ENCODE data around the gene MRPL36.

MRPL36 gene

DNA sequence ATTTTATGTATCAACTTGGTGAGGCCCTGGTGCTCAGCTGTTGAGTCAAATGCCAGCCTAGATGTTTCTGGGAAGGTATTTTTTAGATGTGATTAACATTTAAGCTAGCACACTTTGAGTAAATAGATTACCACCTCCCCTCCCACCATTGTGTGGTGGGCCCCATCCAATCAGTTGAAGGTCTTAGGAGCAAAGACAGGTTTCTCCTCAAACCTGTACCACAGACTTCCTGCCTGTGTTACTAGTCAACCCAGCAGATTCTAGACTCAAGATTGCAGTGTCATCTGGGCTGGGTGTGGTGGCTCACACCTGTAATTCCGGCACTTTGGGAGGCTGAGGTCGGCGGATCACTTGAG lies 33.8 kb downstream of the MRPL36 start:
- DNase-seq = no peak

DNA sequence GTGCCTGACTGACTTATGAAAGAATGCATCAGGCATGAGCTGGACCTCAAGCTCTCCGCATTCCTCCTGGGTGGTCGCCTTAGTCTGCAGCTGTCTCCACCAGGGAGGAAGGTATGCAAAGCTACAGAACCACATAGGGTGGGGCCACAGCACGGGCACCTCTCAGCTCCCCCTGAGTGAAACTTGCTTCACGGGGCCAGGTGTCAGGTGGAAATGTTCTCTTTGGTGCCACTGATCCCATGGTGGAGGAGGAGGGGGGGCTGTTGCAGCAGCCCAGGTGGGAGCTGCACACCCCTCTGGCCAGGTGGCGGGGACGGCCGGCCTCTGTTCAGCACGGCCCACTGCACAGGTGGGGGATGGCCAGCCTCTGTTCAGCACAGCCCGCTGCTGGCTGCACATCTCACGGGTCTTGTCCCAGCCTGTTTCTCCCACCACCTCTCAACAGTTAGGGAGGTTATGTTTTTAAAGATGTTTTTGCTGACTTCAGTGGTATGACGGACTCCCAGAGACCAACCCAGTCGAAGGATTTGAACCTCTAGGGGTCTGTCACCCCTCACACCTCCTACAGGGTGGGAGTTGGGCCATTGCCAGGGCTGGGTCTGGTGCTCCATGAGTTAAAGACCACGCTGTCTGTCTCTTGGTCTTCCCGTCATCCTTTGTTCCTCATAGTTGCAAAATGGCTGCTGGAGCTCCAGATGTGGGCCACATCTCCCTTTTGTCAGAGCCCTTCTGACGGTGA lies 34.3 kb downstream of the MRPL36 start:
- DNase-seq = no peak

DNA sequence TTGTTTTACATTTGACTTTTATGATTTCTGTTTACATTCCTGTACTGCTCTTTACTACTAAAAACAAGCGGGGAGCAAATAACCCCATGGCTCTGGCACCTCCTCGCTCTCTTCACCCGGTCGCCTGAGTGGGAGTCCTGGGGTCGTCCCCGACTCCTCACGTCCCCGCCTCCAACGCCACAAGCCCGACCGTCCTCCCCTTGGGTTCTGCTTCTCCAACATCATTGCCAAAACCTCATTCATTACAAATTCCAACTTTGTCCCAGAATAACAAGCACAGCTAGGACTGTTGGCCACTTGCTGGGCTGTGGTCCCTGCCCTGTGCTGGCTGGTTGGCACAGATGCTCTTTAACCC lies 35.1 kb downstream of the MRPL36 start:
- DNase-seq = no peak

DNA sequence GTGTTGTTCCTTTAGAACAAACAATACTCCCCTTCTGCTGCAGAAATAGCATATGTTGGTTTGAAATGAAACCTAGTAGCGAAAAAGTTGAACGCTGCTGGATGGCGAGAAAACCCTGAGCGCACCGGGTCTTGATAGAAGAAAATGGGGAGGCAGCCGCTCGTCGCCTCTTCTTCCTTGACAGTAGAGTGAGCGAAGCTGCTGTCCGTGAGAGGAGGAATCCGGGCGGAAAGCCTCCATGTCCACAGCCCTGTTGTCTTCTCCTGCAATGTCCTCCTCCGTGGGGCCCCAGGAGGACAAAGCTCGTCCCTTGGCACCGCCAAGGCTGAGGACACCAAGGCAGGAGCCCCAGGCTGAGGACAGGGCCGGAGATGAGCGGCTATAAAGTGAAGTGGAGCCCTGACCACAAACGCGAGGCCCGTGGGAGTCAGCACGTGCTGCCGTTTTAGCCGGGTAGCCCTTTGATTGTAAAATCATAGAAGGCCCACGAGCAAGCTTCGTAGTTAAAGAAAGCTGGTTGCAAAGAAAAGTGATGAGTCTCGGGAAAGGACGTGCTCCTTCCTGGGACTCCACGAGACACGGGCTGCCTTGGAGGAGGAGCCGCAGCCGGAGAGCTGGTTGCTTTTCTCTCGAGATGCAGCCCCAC lies 35.6 kb downstream of the MRPL36 start:
- DNase-seq = no peak

DNA sequence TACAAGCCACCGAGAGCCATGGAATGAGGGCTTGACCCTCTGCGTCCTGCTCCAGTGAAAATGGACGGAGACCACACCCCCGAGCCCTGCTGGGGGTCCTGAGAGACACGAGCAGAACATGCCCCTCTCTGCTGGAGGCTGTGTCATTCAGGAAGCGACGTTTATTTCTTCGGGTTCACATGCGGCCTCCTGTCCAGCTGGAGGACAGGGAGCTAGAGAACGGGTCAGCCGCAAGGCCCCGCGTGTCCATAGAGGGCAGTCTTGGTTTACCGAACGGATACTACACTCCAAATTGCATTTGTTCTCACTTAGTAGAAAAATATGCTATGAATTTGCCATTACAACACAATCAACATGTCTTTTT lies 36.1 kb downstream of the MRPL36 start:
- peak in 2 of 56 donors; percentile 15 to 22 for DNase-seq

DNA sequence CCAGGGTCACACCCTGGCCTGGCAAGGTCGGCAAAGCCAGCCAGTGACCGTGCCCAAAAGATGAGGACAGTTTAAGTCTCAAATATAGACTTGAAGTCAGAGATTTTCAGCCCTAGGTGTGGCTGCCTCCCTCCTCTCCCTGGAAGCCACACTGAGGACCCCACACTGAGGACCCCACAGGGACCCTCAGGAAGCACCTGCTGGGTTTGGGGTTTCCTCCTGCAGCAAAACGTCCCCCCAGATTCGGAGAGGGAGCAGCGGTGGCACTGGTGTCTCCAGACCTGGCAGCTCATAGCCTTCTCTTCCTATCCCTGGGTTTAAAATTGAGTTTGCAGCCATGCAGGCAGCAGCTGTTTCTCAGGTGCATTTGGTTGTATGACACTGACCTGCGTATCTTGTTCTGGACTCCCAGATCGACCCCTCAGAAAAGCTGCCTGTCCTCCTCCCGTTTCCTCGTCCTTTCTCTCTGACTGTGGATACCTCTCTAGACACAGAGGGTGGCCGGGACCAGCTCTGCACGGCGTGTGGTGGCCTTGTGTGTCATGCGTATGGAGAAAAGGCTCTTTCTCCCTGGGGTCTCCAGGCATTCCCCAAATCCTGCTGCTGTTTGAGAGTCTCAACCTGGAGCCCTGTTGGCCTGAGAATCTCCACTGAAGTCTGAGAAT lies 36.6 kb downstream of the MRPL36 start:
- no peak for DNase-seq

DNA sequence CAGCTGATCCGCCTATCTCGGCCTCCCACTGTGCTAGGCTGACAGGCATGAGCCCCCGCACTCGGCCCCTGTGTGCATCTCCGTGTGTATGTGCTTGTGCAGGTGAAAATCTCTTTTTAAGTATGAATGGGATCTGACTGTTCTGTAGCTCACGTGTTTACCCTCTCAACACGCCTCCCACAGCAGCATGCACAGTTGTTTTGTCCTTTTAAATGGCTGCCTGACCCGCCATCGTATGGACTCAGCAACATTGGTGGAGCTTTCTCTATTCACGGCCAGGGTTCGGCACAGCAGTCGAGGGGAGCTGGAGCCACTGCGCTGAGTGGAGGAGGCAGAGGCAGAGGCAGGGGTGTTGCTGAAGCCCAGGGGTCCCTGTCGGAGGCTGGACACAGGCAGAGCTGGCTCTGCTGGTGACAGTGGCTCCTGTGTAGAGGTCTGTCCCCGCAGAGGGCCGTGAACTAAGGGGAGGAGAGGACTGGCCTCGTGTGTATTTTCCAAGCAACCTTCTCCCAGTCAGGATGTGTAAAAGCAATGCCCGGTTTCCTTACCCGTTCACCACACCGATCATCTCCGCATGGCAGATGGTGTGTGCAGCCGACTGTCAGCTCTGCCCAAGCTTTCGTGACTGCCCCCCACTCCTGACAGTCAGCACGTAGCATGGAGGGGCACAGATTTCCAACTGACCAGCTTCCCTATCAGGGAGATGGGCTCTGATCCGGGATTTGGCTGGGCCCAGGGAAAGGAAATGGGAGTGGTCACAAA lies 37.3 kb downstream of the MRPL36 start:
- DNase-seq = no peak

DNA sequence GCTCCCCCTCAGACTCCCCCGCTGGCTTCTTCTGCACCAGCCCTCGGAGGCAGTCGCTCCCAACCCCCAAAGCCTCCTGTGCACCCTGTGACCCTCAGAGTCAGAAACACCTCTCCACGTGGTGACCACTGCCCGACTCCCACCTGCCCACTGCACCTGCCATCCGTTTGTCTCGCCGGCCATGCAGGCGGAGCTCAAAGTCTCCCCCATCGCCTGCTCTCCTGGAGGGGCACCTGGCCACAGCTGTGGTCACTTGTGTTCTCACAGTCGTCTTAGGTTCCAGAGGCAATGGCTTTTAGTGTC lies 38.2 kb downstream of the MRPL36 start:
- no peak for DNase-seq

DNA sequence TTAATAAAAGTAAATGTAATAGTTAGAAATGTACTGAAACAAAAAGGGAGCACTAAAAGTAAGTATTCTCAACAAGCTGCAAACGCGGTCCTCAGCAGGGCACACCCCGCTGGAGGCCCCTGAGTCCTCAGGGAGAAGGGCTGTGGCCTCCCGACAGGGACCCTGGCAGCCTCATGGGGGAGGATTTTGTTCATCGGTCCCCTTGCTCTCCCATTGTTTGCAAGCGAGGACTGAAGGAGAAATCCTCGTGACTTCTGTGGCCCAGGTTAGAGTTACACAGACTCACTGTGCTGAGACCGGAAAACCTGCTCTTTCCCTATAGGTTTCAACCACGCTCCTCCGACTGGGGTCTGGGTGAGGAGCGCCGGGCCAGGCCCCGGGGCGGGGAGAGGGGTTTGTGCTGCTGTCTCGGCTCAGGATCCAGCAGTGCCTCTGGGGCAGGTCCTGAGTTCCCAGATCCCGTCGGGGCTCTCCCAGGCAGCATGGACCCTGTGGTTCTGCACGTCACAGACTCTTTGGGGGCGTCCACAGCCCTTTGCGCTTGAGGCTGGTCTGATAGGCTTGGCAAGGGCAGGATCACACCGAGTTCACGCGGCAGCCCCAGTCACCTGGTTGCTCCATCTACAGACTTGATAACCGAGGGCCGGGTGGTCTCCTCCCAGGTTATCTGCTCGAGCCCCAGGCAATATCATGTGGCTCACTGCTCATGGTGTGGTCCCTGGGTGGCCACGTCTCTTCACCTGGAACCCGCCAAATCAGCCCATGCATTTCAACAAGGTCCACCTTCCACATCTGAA lies 38.8 kb downstream of the MRPL36 start:
- no peak for DNase-seq

DNA sequence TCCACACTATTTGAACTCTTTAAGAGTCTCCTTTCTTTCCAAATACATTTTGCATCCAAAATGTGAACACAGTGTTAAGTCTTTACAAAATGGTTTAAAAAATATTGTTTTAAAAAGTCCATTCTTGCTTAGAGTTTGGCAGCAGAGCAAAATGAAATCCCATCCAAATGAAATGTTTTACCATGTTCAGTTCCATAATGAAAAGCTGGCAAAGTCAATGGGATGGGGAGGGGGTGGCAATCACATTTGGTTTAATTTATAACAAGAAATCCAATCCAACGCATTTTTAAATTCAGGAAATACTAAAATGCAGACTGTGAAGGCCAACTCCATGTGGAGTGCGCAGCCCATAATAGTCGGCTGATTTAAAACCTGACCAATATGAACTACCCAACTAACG lies 39.4 kb downstream of the MRPL36 start:
- DNase-seq = no peak

DNA sequence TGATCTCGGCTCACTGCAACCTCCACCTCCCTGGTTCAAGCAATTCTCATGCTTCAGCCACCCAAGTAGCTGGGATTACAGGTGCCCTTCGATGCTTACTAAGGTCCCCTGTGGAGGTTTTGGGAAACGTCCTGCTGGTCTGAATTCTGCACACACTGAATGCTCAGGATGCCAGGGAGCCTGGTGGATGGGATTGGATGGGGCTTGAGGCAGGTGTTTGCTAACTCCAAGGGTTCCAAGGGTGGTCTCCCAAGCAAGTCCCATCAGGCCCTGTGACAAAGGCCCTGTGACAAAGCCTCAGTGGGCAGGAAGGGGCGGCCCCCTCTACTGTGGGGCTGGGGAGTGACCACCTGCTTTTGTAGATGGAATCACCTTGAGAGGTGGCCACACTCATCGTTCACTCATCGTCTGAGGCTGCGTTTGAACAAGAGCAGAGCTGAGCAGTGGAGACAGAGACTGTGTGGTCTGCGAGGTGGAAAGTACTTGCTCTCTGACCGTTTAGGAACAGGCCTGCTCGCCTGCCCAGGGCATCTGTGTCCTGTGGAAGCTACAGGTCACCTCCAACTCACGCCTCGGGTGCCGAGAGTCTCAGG lies 40.2 kb downstream of the MRPL36 start:
- DNase-seq = no peak

DNA sequence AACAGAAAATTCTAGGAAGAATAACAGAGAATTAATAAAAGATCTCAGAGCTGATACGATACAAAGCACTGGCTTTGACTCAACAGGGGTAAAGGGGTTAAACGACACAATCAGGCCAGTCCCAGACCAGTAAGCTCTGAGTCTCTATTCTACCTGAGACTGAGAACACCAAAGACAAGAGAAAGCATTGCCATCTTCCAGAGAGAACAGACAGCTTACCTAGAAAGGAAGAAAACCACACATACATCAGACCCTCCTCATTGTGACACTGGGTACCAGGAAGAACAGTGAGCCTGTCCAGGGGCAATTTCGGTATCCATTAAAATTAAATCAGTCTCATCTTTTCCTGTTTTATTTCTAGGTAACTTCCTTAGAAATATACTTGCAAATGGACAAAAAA lies 41.1 kb downstream of the MRPL36 start:
- DNase-seq = no peak

DNA sequence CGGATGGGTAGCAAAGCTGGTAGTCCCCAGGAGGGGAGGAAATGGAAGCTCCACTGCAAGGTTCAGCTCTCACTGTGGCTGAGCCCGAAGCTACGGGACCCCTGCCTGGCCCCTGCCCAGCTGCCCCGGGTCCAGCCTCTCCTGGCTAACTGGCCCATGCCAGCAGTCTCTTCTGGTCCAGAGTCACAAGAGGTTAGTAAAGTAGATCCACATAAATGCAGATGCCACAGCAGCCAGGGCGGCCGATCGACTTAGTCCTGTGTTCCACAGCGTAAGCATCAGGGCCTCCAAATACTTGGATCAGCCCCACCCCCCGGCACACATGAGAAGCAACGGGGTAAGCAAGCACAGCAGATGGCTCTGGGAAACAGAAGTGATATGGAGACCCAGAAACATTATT lies 42.1 kb downstream of the MRPL36 start:
- no peak for DNase-seq

DNA sequence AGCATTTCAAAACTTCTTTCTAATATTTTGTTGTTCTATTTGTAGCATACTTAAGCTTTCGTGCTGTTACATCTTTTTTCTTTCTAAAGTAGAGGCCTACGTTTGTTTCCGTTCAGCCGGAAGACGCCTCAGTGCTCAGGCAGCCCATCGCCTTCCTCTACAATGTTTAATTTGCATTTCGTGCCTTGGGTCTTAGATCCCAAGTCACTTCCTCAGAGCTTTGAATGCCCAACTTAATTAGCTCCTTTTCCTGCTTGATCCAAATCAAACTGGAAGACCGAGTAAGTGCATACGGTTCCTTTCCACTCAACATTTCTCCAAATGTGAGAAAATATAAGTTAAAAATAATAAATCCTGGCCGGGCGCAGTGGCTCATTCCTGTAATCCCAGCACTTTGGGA lies 43.2 kb downstream of the MRPL36 start:
- no peak for DNase-seq

DNA sequence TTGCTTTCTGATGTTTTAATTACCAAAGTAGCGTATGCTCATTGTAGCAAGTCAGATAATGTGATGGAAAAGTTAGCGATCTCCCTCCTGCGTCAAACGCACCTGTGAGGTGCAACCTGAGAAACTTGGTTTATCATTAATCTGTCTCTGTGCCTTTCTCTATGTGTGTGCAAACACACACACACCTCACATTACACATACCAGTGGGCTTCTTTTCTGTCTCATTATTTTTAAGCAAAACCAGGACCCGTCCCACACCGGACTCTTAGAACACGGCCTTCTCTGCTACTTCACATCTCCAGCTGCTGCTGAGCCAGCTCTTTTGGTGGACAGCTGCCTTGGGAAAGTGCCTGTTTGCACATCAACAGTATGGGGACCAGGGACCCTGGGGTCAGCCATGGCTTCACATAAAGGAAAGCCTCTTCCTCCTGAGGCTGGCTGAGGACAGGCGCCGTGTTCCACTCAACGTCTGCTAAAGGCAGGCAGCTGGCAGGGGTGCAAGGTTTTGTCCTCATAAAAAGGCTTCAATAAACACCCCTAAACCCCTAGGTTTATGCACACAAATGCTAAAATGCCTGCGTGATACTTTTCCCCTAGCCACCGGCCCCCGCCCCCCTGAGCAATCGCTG lies 44.2 kb downstream of the MRPL36 start:
- DNase-seq = no peak

DNA sequence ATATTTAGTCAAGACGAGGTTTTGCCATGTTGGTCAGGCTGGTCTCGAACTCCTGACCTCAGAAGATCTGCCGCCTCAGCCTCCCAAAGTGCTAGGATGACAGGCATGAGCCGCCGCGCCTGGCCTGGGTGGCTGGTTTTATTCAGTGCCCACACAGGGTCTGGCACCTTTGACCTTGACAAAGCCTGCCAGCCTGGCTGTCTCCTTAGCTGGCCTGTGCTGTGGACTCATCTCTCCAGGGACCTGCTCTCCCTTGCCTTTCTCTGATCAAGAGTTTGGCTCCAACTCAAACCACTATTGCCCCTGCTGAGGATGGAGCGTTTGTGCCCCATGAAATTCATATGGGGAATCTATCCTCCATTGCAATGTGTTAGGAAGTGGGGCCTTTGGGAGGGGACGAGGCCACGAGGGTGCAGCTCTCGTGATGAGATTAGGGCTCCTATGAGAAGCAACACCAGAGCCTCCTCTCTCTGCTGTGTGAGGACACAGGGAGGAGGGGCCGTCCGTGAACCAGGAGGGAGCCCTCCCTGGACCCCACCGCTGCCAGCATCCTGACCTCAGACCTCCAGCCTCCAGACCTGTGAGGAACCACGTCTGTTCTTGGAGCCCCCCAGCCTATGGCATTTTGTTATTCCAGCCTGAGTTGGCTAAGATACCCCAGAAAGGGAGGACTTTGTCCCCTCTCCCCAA lies 45.0 kb downstream of the MRPL36 start:
- no peak for DNase-seq

DNA sequence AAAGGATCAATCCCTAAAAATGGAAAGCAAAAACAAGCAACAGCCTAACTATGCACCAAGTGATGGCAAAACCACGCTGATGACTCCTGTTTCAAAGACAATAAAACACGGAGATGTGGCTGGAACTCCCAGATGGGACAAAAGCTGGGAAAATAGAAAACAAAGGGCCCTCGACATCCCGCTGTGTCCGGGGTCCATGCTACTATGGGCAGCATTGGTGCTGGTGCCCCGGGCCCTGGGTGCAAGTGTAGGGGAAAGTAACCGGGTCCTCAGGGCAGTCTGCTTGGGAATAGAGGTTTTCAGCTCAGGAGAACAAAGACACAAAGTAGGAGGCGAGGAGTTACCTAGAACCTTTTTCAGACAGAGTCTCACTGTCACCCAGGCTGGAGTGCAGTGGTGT lies 46.1 kb downstream of the MRPL36 start:
- DNase-seq = no peak

DNA sequence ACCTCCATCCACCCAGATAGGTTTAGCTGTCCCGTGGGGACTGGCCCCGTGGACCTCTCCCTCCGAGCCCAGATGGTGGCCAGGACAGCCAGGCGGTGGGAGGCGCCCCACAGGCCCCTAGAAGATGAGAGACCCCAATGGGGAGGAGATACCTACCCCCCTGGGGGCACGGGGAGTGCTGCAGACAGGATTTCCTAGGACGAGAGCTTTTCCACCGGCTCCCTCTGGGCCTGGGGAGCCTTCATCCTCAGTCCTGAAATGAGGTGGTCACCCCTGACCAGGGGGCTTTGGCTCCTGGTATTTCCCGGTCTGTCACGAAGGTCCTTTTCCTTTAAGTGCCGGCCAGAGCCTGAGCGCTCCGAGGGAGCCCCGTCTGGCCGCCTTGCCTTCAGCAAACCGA lies 46.8 kb downstream of the MRPL36 start:
- DNase-seq = no peak

DNA sequence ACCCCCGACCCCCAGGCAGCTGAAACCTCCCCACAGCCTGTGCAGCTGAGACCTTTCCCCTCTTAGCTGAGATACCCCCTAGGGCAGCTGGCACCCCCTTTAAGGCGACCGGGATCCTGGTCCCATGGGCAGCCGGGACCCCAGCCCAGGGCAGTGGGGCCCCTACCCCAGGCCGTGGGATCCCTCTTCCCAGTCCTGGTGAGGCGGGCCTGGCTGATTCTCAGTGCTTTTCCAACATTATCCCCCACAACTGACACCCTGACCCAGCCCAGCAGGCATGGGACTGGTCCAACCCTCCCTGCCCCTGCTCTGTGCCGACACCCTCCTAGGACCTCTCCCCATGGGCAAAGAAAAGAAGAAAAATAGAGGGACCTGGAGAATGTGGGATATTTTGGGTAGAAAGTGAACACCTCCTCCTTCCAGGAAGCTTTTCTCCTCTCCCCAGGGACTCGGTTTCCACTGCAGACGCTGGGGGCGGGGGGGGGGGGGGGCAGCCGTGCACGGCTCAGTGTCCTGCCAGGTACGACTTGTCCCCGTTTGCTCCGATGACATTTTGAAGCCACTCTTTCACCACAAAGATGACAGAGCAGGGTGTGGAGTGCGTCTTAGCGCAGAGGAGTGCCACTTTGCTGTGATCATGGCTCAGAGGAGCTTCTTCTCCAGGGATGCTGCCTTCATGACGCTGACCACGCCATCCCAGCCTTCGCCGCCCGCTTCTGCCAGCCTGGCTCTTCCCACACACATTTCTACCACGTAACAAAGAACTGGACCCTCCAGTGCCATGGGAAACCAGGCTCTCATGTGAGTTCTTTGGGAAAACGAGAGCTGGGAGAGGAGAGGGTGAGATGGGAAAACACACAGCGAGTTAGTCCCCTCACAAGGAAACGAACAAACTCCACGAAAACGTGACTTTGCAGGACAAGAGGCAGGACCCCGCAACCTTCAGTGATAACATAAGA lies 47.5 kb downstream of the MRPL36 start:
- DNase-seq = no peak
